ENCODE measurements around the gene TAF11L10. TPM values are rescaled to one million over a fixed set of nuclear protein-coding genes. Genes with fewer than 3 reads are reported as not detected.
"Not testable (repeated sequence)": the region's sequence is repeated elsewhere in the genome, so short reads cannot be mapped to it uniquely, and the experiment has no call there.

Gene TAF11L10
- not detected for total RNA-seq
- polyA plus RNA-seq, result not detected

DNA sequence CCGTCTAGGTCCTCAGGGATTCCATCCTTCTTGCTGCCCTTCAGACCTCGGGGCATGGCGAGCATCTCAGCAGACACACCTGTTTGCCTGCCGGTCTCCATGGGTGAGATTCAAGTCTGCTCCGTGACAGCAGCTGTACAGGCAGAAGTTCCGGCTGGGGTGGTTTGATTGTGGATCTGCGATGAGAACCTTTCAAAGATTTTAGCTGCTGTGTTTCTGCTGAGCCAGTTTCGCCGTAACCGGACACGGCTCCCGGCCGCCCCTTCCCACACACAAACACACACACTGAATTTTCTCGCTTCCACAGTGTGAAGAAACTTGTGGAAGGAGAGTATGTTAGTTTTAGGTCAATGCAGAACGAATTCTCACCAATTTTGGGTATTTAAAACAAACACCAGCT lies at the start of gene TAF11L10:
Gene TAF11L10 (minus strand): TSS at position 101 of the 400 bp plus-strand sequence.
- H3K27ac ChIP-seq (ENCODE audit: low read depth); DNase-seq (ENCODE audit: extremely low spot score); H3K36me3 ChIP-seq (ENCODE audit: insufficient read depth); H3K4me1 ChIP-seq (ENCODE audit: insufficient read depth); H3K4me3 ChIP-seq (ENCODE audit: low read depth, low read length): not testable (repeated sequence)
- WGBS, result no CpG with 5 or more reads among the region's 15 CpGs

- 90% methylated on average over 5 of the region's 5 CpGs for WGBS
- H3K4me3 ChIP-seq (ENCODE audit: low read depth, low read length), result no peak within 1 kb of the TSS
- no peaks in the 10 kb centered on the region for H3K4me1 ChIP-seq (ENCODE audit: insufficient read depth)
- H3K36me3 ChIP-seq (ENCODE audit: insufficient read depth), result no peaks in the 10 kb centered on the region
- H3K27ac ChIP-seq (ENCODE audit: low read depth), result no peak within 1 kb of the TSS
- no peak for DNase-seq (ENCODE audit: extremely low spot score)
Measured at GRCh38 chr5:17634160-17634559, 36.5 kb upstream of the TAF11L10 start, which contains the start of gene TAF11L14. TAF11L14 (plus strand) TSS chr5:17634460.

- not testable (repeated sequence) for H3K27ac ChIP-seq (ENCODE audit: low read depth); H3K36me3 ChIP-seq (ENCODE audit: insufficient read depth); H3K4me3 ChIP-seq (ENCODE audit: low read depth, low read length); DNase-seq (ENCODE audit: extremely low spot score); H3K4me1 ChIP-seq (ENCODE audit: insufficient read depth)
- 75% methylated on average over 9 of the region's 12 CpGs for WGBS
Measured at GRCh38 chr5:17631788-17632187, 34.2 kb upstream of the TAF11L10 start, which contains the start of gene TAF11L13. TAF11L13 (plus strand) TSS chr5:17632088.

- Histone ChIP-seq H3K27ac (ENCODE audit: low read depth) (no peak overlapping the region), H3K4me1 (ENCODE audit: insufficient read depth) (no peaks in the 10 kb centered on the region), H3K4me3 (ENCODE audit: low read depth, low read length) (no peak overlapping the region), H3K36me3 (ENCODE audit: insufficient read depth) (no peaks in the 10 kb centered on the region)
- no peak for DNase-seq (ENCODE audit: extremely low spot score)
- WGBS, result 92% methylated on average over 11 of the region's 11 CpGs
Measured at GRCh38 chr5:17625686-17626085, 28.1 kb upstream of the TAF11L10 start.

GRCh38 chr5:17620627-17621026 lies 23.0 kb upstream of the TAF11L10 start:
- Histone ChIP-seq H3K27ac (ENCODE audit: low read depth) (no peak overlapping the region), H3K36me3 (ENCODE audit: insufficient read depth) (no peaks in the 10 kb centered on the region), H3K4me1 (ENCODE audit: insufficient read depth) (no peaks in the 10 kb centered on the region), H3K4me3 (ENCODE audit: low read depth, low read length) (no peak overlapping the region)
- no peak for DNase-seq (ENCODE audit: extremely low spot score)
- WGBS, result 88% methylated on average over 17 of the region's 17 CpGs

DNA sequence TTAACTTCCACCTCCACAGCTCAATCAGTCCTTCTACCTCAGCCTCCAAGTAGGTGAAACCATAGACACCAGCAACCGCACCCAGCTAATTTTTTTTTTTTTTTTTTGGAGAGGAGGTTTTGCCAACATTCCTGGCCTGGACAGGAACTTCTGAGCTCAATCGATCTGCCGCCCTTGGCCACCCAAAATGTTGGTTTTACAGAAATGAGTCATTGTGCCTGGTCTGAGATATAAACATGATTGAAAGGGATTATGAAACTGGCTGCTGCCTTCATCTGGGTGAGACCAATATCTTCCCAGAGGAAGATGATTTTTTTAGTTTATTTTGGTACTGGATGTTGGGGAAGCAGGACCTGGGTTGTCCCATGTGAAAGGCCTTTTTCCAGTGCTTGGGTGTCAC lies 21.7 kb upstream of the TAF11L10 start:
- no peak for DNase-seq (ENCODE audit: extremely low spot score)
- Histone ChIP-seq H3K27ac (ENCODE audit: low read depth) (no peak overlapping the region), H3K36me3 (ENCODE audit: insufficient read depth) (no peaks in the 10 kb centered on the region), H3K4me1 (ENCODE audit: insufficient read depth) (no peaks in the 10 kb centered on the region), H3K4me3 (ENCODE audit: low read depth, low read length) (no peak overlapping the region)
- 80% methylated on average over 3 of the region's 3 CpGs for WGBS

GRCh38 chr5:17614872-17615605 lies 17.4 kb upstream of the TAF11L10 start:
- no peak overlapping the region for H3K27ac ChIP-seq (ENCODE audit: low read depth)
- H3K36me3 ChIP-seq (ENCODE audit: insufficient read depth), result no peaks in the 10 kb centered on the region
- WGBS, result 90% methylated on average over 17 of the region's 17 CpGs
- H3K4me3 ChIP-seq (ENCODE audit: low read depth, low read length), result no peak overlapping the region
- no peak for DNase-seq (ENCODE audit: extremely low spot score)
- H3K4me1 ChIP-seq (ENCODE audit: insufficient read depth), result no peaks in the 10 kb centered on the region

GRCh38 chr5:17610092-17610491 lies 12.5 kb upstream of the TAF11L10 start, which contains the start of gene TAF11L12:
TAF11L12 (plus strand) TSS chr5:17610392.
- not testable (repeated sequence) for H3K27ac ChIP-seq (ENCODE audit: low read depth); DNase-seq (ENCODE audit: extremely low spot score); H3K4me1 ChIP-seq (ENCODE audit: insufficient read depth); H3K36me3 ChIP-seq (ENCODE audit: insufficient read depth); H3K4me3 ChIP-seq (ENCODE audit: low read depth, low read length)
- WGBS, result 64% methylated on average over 2 of the region's 2 CpGs

GRCh38 chr5:17607461-17607860 lies 9.8 kb upstream of the TAF11L10 start:
- not testable (repeated sequence) for H3K4me3 ChIP-seq (ENCODE audit: low read depth, low read length); DNase-seq (ENCODE audit: extremely low spot score); H3K27ac ChIP-seq (ENCODE audit: low read depth); H3K4me1 ChIP-seq (ENCODE audit: insufficient read depth); H3K36me3 ChIP-seq (ENCODE audit: insufficient read depth)
- WGBS, result 93% methylated on average over 4 of the region's 4 CpGs

- H3K4me3 ChIP-seq (ENCODE audit: low read depth, low read length), result no peak overlapping the region
- H3K36me3 ChIP-seq (ENCODE audit: insufficient read depth), result no peaks in the 10 kb centered on the region
- H3K27ac ChIP-seq (ENCODE audit: low read depth), result no peak overlapping the region
- WGBS, result 92% methylated on average over 14 of the region's 14 CpGs
- H3K4me1 ChIP-seq (ENCODE audit: insufficient read depth), result no peaks in the 10 kb centered on the region
- DNase-seq (ENCODE audit: extremely low spot score), result no peak
Measured at GRCh38 chr5:17604951-17605350, 7.3 kb upstream of the TAF11L10 start.

DNA sequence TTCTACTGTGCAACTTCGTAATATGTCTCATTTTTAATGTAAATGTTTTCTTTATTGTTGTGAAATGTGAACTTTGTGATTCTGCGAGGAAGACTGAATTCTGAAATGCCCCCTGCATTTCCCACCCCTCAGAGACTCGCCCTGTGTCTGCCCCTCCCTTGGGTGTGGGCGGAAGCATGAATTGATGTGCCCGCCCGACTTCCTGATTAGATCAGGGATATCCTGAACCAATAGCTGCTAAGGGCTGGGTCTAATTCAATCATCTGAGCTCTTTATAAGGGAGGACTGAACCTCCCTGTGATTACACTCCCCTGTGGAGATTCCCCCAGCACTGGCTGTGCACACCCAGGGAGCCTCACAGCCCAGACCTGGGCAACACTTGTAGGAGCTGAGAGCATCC lies 6.3 kb upstream of the TAF11L10 start, which contains the start of gene TAF11L11:
Gene TAF11L11 (plus strand): TSS at position 304 of the 400 bp plus-strand sequence.
- WGBS, result 73% methylated on average over 6 of the region's 6 CpGs

GRCh38 chr5:17594255-17594654 lies 3.4 kb downstream of the TAF11L10 start, which contains the start of gene TAF11L9:
TAF11L9 (minus strand) TSS chr5:17594394.
- not testable (repeated sequence) for H3K4me1 ChIP-seq (ENCODE audit: insufficient read depth); H3K4me3 ChIP-seq (ENCODE audit: low read depth, low read length); H3K36me3 ChIP-seq (ENCODE audit: insufficient read depth); DNase-seq (ENCODE audit: extremely low spot score); H3K27ac ChIP-seq (ENCODE audit: low read depth)
- 97% methylated on average over 9 of the region's 15 CpGs for WGBS

More for the DNA sequence above, 6.3 kb upstream of the TAF11L10 start, which contains the start of gene TAF11L11:
- not testable (repeated sequence) for H3K27ac ChIP-seq (ENCODE audit: low read depth); H3K4me1 ChIP-seq (ENCODE audit: insufficient read depth); DNase-seq (ENCODE audit: extremely low spot score); H3K36me3 ChIP-seq (ENCODE audit: insufficient read depth); H3K4me3 ChIP-seq (ENCODE audit: low read depth, low read length)

DNA sequence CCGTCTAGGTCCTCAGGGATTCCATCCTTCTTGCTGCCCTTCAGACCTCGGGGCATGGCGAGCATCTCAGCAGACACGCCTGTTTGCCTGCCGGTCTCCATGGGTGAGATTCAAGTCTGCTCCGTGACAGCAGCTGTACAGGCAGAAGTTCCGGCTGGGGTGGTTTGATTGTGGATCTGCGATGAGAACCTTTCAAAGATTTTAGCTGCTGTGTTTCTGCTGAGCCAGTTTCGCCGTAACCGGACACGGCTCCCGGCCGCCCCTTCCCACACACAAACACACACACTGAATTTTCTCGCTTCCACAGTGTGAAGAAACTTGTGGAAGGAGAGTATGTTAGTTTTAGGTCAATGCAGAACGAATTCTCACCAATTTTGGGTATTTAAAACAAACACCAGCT lies 6.8 kb downstream of the TAF11L10 start, which contains the start of gene TAF11L8:
Gene TAF11L8 (minus strand): TSS at position 101 of the 400 bp plus-strand sequence.
- not testable (repeated sequence) for H3K4me3 ChIP-seq (ENCODE audit: low read depth, low read length); H3K4me1 ChIP-seq (ENCODE audit: insufficient read depth); H3K36me3 ChIP-seq (ENCODE audit: insufficient read depth); DNase-seq (ENCODE audit: extremely low spot score); H3K27ac ChIP-seq (ENCODE audit: low read depth)
- WGBS, result no CpG with 5 or more reads among the region's 16 CpGs

- H3K27ac ChIP-seq (ENCODE audit: low read depth); H3K36me3 ChIP-seq (ENCODE audit: insufficient read depth); H3K4me1 ChIP-seq (ENCODE audit: insufficient read depth); DNase-seq (ENCODE audit: extremely low spot score); H3K4me3 ChIP-seq (ENCODE audit: low read depth, low read length): not testable (repeated sequence)
- WGBS, result no CpG with 5 or more reads among the region's 16 CpGs
Measured at GRCh38 chr5:17585658-17586057, 12.0 kb downstream of the TAF11L10 start, which contains the start of gene TAF11L7. TAF11L7 (minus strand) TSS chr5:17585758.
